NCI-H187 (cell line): Measurements from ENCODE around the gene NKRF.

ENCODE experiments used
- DNase-seq, 2 experiments: peaks; one replicate each; lab custom pipeline; 2025; lab: John Stamatoyannopoulos, UW

The NKRF gene

GRCh38 chrX:119614776-119615175 lies 8.6 kb upstream of the NKRF start:
- DNase-seq: no peak

- no peak for DNase-seq
Measured at GRCh38 chrX:119607018-119607389, 780 bp upstream of the NKRF start.

- no peak for DNase-seq
Measured at GRCh38 chrX:119605464-119606279, 552 bp downstream of the NKRF start.

- DNase-seq: no peak
Measured at GRCh38 chrX:119604766-119605463, 1.3 kb downstream of the NKRF start.

- no peak for DNase-seq
Measured at GRCh38 chrX:119602701-119603255, 3.4 kb downstream of the NKRF start.

- no peak for DNase-seq
Measured at GRCh38 chrX:119589810-119590209, 16.4 kb downstream of the NKRF start.

GRCh38 chrX:119583431-119584059 lies 22.7 kb downstream of the NKRF start:
- DNase-seq: no peak

- no peak for DNase-seq
Measured at GRCh38 chrX:119579414-119579813, 26.8 kb downstream of the NKRF start.

GRCh38 chrX:119574394-119575266 lies 31.6 kb downstream of the NKRF start, which contains the start of gene UBE2A:
Gene UBE2A, plus strand, starts transcription at chrX:119574563. Its CDS starts 149 bp downstream, at chrX:119574712.
- peak; percentile 54 to 82 for DNase-seq

- no peak for DNase-seq
Measured at GRCh38 chrX:119573840-119574393, 32.3 kb downstream of the NKRF start.

- DNase-seq: no peak
Measured at GRCh38 chrX:119573222-119573621, 33.0 kb downstream of the NKRF start.

- DNase-seq: no peak
Measured at GRCh38 chrX:119570351-119570835, 35.8 kb downstream of the NKRF start.

GRCh38 chrX:119565107-119565663 lies 41.0 kb downstream of the NKRF start, which contains the start of gene STEEP1:
Gene STEEP1, minus strand, starts transcription at chrX:119565409. Its CDS starts 54 bp downstream, at chrX:119565355.
- DNase-seq: peak; percentile 84 to 86

- no peak for DNase-seq
Measured at GRCh38 chrX:119552508-119552907, 53.7 kb downstream of the NKRF start.

GRCh38 chrX:119549327-119550016 lies 56.8 kb downstream of the NKRF start:
- DNase-seq: no peak

- DNase-seq: no peak
Measured at GRCh38 chrX:119541188-119541587, 65.0 kb downstream of the NKRF start.

- no peak for DNase-seq
Measured at GRCh38 chrX:119539872-119540271, 66.4 kb downstream of the NKRF start.
